Smooth muscle cell (in vitro differentiated cells): ENCODE results near the gene CAMK1G. TPM values are rescaled to one million over a fixed set of nuclear protein-coding genes. Genes with fewer than 3 reads are reported as not detected.

Experiments
- DNase-seq: peaks from one replicate; lab custom pipeline; 2025; ENCODE audit not compliant: unreplicated experiment; lab: John Stamatoyannopoulos, UW
- H2AFZ ChIP-seq: fragments of 200-600 bp; sonication (generic); 2 replicates; pipeline ENCODE4 v1.6.0; 2016; ENCODE audit warnings: antibody characterized with exemption, low read depth, mild to moderate bottlenecking
- H3F3A ChIP-seq: fragments of 200-600 bp; sonication (generic); 2 replicates; pipeline ENCODE4 v1.6.0; 2017; ENCODE audit warnings: antibody characterized with exemption, low read depth
- H3K27ac ChIP-seq: fragments of 200-600 bp; sonication (generic); 2 replicates; pipeline ENCODE4 v1.5.1; 2016; ENCODE audit warnings: low read depth, mild to moderate bottlenecking
- H3K27me3 ChIP-seq: fragments of 200-600 bp; sonication (generic); 2 replicates; pipeline ENCODE4 v1.6.1; 2016; ENCODE audit warnings: low read depth, mild to moderate bottlenecking
- H3K36me3 ChIP-seq: fragments of 200-600 bp; sonication (generic); 2 replicates; pipeline ENCODE4 v1.5.1; 2016; ENCODE audit warnings: low read depth
- H3K4me1 ChIP-seq: fragments of 200-600 bp; sonication (generic); 2 replicates; pipeline ENCODE4 v1.5.1; 2016; ENCODE audit warnings: low read depth
- H3K4me2 ChIP-seq: fragments of 200-600 bp; sonication (generic); 2 replicates; pipeline ENCODE4 v1.6.0; 2016; ENCODE audit warnings: mild to moderate bottlenecking
- H3K4me3 ChIP-seq: fragments of 200-600 bp; sonication (generic); 2 replicates; pipeline ENCODE4 v1.5.1; 2016; ENCODE audit warnings: mild to moderate bottlenecking
- H3K79me2 ChIP-seq: fragments of 200-600 bp; sonication (generic); 2 replicates; pipeline ENCODE4 v1.6.0; 2016; ENCODE audit warnings: low read depth, mild to moderate bottlenecking
- H3K9ac ChIP-seq: fragments of 200-600 bp; sonication (generic); 2 replicates; pipeline ENCODE4 v1.6.0; 2016; ENCODE audit warnings: low read depth
- H3K9me3 ChIP-seq: fragments of 200-600 bp; sonication (generic); replicated peaks from 2 replicates; pipeline ENCODE4 v1.5.1; 2016; ENCODE audit warnings: low read depth
- H4K20me1 ChIP-seq: fragments of 200-600 bp; sonication (generic); 2 replicates; pipeline ENCODE4 v1.6.0; 2016; ENCODE audit warnings: low read depth
- CTCF ChIP-seq: fragments of 200-600 bp; sonication (generic); IDR thresholded peaks from 2 replicates; pipeline ENCODE4 v1.5.1; 2017; ENCODE audit warnings: borderline replicate concordance, mild to moderate bottlenecking, antibody characterized with exemption; ENCODE audit not compliant: insufficient read depth, poor library complexity, severe bottlenecking
- WGBS: methylation state at CpG from one replicate; pipeline ENCODE4 v1.1.7; 2016; ENCODE audit warnings: low lambda C conversion rate; 5-methylcytosine and 5-hydroxymethylcytosine counted together
- polyA plus RNA-seq: library from polyadenylated mRNA; unstranded; fragments of >200 nt; fragmentation: Nextera tagmentation; extraction: Ambion mirVana; gene quantifications from 2 replicates; pipeline ENCODE4 v1.2.1, GENCODE V29; 2016
- total RNA-seq: library from RNA; depleted of rRNA; stranded (reverse); fragments of >200 nt; gene quantifications from 2 replicates; pipeline ENCODE4 v1.2.3, GENCODE V29; 2014

CAMK1G gene
- total and polyA plus RNA-seq, 2 experiments from 2014 or later: 0.13 TPM; not detected in 1

DNA sequence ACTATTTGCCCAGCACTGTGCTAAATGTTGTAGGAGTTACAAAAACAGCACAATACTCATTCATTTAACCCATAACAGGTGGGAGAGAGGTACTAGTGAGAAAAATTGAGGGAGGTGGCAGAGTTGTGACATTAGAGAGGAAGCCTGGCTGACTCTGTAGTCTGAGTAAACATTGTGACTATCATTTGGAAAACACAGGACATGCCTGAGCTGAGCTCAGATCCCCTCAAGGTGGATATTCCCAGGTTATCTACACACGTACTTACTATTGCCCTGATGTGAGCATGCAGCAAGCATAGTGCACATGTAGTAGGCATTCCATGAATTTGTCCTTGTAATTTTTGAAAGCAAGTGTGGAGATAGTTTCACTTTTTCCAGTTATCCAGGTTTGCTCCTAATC lies 10.9 kb downstream of the CAMK1G start:
- no peak for DNase-seq
- Histone ChIP-seq H3K79me2 (no peaks in the 10 kb centered on the region), H3K9ac (no peak overlapping the region), H3F3A (no peaks in the 10 kb centered on the region), H3K27ac (no peak overlapping the region), H4K20me1 (no peaks in the 10 kb centered on the region), H3K36me3 (no peaks in the 10 kb centered on the region), H3K4me1 (no peaks in the 10 kb centered on the region), H3K4me2 (no peak overlapping the region), H2AFZ (no peak overlapping the region), H3K27me3 (peaks cover 35% of the 10 kb centered on the region), H3K4me3 (no peak overlapping the region), H3K9me3 (no peaks in the 10 kb centered on the region)
- WGBS: 80% methylated on average over 1 of the region's 1 CpG
- no peak for TF ChIP-seq CTCF

GRCh38 chr1:209595028-209595427 lies 11.5 kb downstream of the CAMK1G start:
- TF ChIP-seq CTCF: no peak
- Histone ChIP-seq H3K79me2 (no peaks in the 10 kb centered on the region), H3K9ac (no peak overlapping the region), H3K27me3 (peaks cover 40% of the 10 kb centered on the region), H4K20me1 (no peaks in the 10 kb centered on the region), H3K4me3 (no peak overlapping the region), H3F3A (no peaks in the 10 kb centered on the region), H3K36me3 (no peaks in the 10 kb centered on the region), H3K4me2 (no peak overlapping the region), H3K27ac (no peak overlapping the region), H3K4me1 (no peaks in the 10 kb centered on the region), H2AFZ (no peak overlapping the region), H3K9me3 (no peaks in the 10 kb centered on the region)
- WGBS: 78% methylated on average over 9 of the region's 9 CpGs
- no peak for DNase-seq

DNA sequence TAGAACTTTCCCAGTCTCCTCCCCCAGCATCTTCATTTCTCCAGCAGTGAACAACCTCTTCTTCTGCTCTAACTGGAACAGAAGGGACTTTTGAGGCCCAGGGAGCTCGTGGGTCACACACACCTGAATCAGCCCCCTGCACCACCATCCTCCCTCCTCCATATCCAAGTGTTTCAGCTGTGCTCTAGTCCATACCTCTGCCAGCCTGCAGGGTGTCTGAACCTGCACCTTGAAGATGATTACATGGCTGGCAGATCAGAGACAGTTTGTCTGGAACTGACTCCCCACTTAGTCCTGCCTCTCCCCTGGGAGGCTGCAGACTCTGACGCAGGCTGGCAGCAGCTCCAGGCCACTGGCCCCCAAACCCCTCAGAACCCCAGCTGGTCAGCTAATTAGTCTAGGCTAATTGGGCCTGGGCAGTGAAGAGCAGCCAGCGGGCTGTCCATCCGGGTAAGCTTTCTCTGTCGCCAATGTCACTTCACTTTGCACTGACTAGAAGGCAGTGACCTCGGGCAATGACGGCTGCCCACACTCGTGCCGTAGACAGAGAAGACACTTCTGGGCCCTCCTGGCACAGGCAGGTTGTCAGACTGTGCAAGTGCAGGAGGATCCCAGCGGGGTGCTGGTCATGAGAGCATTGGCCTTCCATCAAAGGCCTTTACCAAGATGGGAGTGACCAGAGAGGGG lies 12.2 kb downstream of the CAMK1G start:
- H3K4me2 ChIP-seq: no peak overlapping the region
- H3F3A ChIP-seq: no peaks in the 10 kb centered on the region
- WGBS: 85% methylated on average over 10 of the region's 10 CpGs
- DNase-seq: no peak
- no peak overlapping the region for H3K27ac ChIP-seq
- H3K4me3 ChIP-seq: no peak overlapping the region
- H2AFZ ChIP-seq: no peak overlapping the region
- H3K9ac ChIP-seq: no peak overlapping the region
- peaks cover 47% of the 10 kb centered on the region for H3K27me3 ChIP-seq
- no peaks in the 10 kb centered on the region for H3K4me1 ChIP-seq
- no peaks in the 10 kb centered on the region for H3K9me3 ChIP-seq
- H3K36me3 ChIP-seq: no peaks in the 10 kb centered on the region
- TF ChIP-seq CTCF: no peak
- no peaks in the 10 kb centered on the region for H3K79me2 ChIP-seq
- H4K20me1 ChIP-seq: no peaks in the 10 kb centered on the region

- DNase-seq: no peak
- no peak overlapping the region for H3K4me2 ChIP-seq
- H3K9ac ChIP-seq: no peak overlapping the region
- no peak overlapping the region for H3K4me3 ChIP-seq
- no peaks in the 10 kb centered on the region for H3K4me1 ChIP-seq
- H3K27me3 ChIP-seq: peaks cover 51% of the 10 kb centered on the region
- H3K27ac ChIP-seq: no peak overlapping the region
- TF ChIP-seq CTCF: no peak
- H4K20me1 ChIP-seq: no peaks in the 10 kb centered on the region
- no peaks in the 10 kb centered on the region for H3K36me3 ChIP-seq
- H2AFZ ChIP-seq: no peak overlapping the region
- H3K9me3 ChIP-seq: no peaks in the 10 kb centered on the region
- 86% methylated on average over 2 of the region's 2 CpGs for WGBS
- H3F3A ChIP-seq: no peaks in the 10 kb centered on the region
- no peaks in the 10 kb centered on the region for H3K79me2 ChIP-seq
Measured at GRCh38 chr1:209597499-209597898, 14.0 kb downstream of the CAMK1G start.
